ENCODE measurements around the gene FLYWCH2.

The FLYWCH2 gene

GRCh38 chr16:2896480-2897010, 13.5 kb downstream of the FLYWCH2 start:
- no peak overlapping the region for H3K4me3 ChIP-seq
- H3K36me3 ChIP-seq: peaks cover 0 to 44% (median 9%) of the 10 kb centered on the region in 3 donors
- H3K27me3 ChIP-seq: no peaks in the 10 kb centered on the region
- H3K27ac ChIP-seq: no peak overlapping the region
- no peaks in the 10 kb centered on the region for H3K9me3 ChIP-seq
- no peak for TF ChIP-seq CTCF (IDR thresholded peaks at IDR 0.05)
- no peak for DNase-seq
- peaks cover 0 to 2% (median 0%) of the 10 kb centered on the region in 4 donors for H3K4me1 ChIP-seq
- intact Hi-C loops (cut with DNase I; ENCODE audit: low total_unique reads): no loop called here

- Histone ChIP-seq H3K4me3 (no peak overlapping the region), H3K27me3 (no peaks in the 10 kb centered on the region), H3K4me1 (no peaks in the 10 kb centered on the region), H3K27ac (no peak overlapping the region), H3K36me3 (peaks cover 0 to 44% (median 9%) of the 10 kb centered on the region in 3 donors), H3K9me3 (no peaks in the 10 kb centered on the region)
- intact Hi-C loops (cut with DNase I; ENCODE audit: low total_unique reads): no loop called here
- TF ChIP-seq CTCF (IDR thresholded peaks at IDR 0.05): no peak
- no peak for DNase-seq
Observed at GRCh38 chr16:2897110-2897509, 14.1 kb downstream of the FLYWCH2 start.

GRCh38 chr16:2898831-2899563, 16.0 kb downstream of the FLYWCH2 start:
- Histone ChIP-seq H3K36me3 (peaks cover 0 to 44% (median 9%) of the 10 kb centered on the region in 3 donors), H3K4me1 (peaks cover 0 to 8% (median 4%) of the 10 kb centered on the region in 4 donors), H3K27ac (no peak overlapping the region), H3K27me3 (no peaks in the 10 kb centered on the region), H3K4me3 (no peak overlapping the region), H3K9me3 (no peaks in the 10 kb centered on the region)
- intact Hi-C loops (cut with DNase I; ENCODE audit: low total_unique reads): no loop called here
- TF ChIP-seq CTCF (IDR thresholded peaks at IDR 0.05): no peak
- no peak for DNase-seq

- DNase-seq: no peak
- peaks cover 0 to 44% (median 9%) of the 10 kb centered on the region in 3 donors for H3K36me3 ChIP-seq
- intact Hi-C loops (cut with DNase I; ENCODE audit: low total_unique reads): no loop called here
Observed at GRCh38 chr16:2899564-2900072, 16.6 kb downstream of the FLYWCH2 start.

GRCh38 chr16:2900526-2901075, 17.6 kb downstream of the FLYWCH2 start:
- Histone ChIP-seq H3K4me3 (no peak overlapping the region), H3K4me1 (peaks cover 0 to 9% (median 4%) of the 10 kb centered on the region in 4 donors), H3K27ac (no peak overlapping the region), H3K36me3 (peaks cover 0 to 44% (median 9%) of the 10 kb centered on the region in 3 donors), H3K27me3 (no peaks in the 10 kb centered on the region), H3K9me3 (no peaks in the 10 kb centered on the region)
- TF ChIP-seq CTCF (IDR thresholded peaks at IDR 0.05): no peak
- no peak for DNase-seq
- intact Hi-C loops (cut with DNase I; ENCODE audit: low total_unique reads): no loop called here

More at GRCh38 chr16:2899564-2900072, 16.6 kb downstream of the FLYWCH2 start:
- Histone ChIP-seq H3K4me3 (no peak overlapping the region), H3K27ac (no peak overlapping the region), H3K9me3 (no peaks in the 10 kb centered on the region), H3K4me1 (peaks cover 0 to 9% (median 4%) of the 10 kb centered on the region in 4 donors), H3K27me3 (no peaks in the 10 kb centered on the region)
- no peak for TF ChIP-seq CTCF (IDR thresholded peaks at IDR 0.05)
